H1 (cell line): ENCODE results near the gene SAP30L. TPM values are rescaled to one million over a fixed set of nuclear protein-coding genes. Genes with fewer than 3 reads are reported as not detected.

Experiments used
- CTCF ChIA-PET: fragments of 300-600 bp; sonication (Branson Sonifier 250); formaldehyde crosslinking; loops from one replicate; lab custom pipeline; 2021; ENCODE audit not compliant: partially characterized antibody; lab: Charles Lee
- POLR2A ChIA-PET: fragments of 300-600 bp; sonication (Branson Sonifier 250); formaldehyde crosslinking; loops from one replicate; lab custom pipeline; 2021; ENCODE audit warnings: inconsistent platforms; ENCODE audit not compliant: partially characterized antibody; lab: Charles Lee
- DNase-seq, 2 experiments: peaks; one replicate each; pipeline versions ENCODE4 v3.0.0 to v3.0.0-alpha.2; 2010 to 2022; ENCODE audit warnings: low spot score in 2 of 2, low read depth in 1 of 2, mixed read lengths in 1 of 2
- FAIRE-seq: peaks from 2 replicates; lab custom pipeline; 2011; peaks lifted over from hg19 to GRCh38; lab: Jason Lieb, UNC
- H2AFZ ChIP-seq: 2 replicates; pipeline ENCODE4 v1.8.1; 2012; ENCODE audit warnings: low read length, inconsistent platforms
- H2AK5ac ChIP-seq: 2 replicates; pipeline ENCODE4 v1.6.1; 2013; ENCODE audit warnings: low read depth, low read length
- H2BK120ac ChIP-seq: replicated peaks from 2 replicates; pipeline ENCODE3; 2013; ENCODE audit warnings: low read depth, low read length, inconsistent platforms
- H2BK12ac ChIP-seq: 2 replicates; pipeline ENCODE4 v1.6.1; 2013; ENCODE audit warnings: low read depth, low read length
- H2BK15ac ChIP-seq: 2 replicates; pipeline ENCODE4 v1.6.1; 2013; ENCODE audit warnings: low read length
- H2BK20ac ChIP-seq: 2 replicates; pipeline ENCODE4 v1.6.1; 2013; ENCODE audit warnings: low read length
- H2BK5ac ChIP-seq: 2 replicates; pipeline ENCODE4 v1.6.1; 2013; ENCODE audit warnings: low read depth, low read length
- H3K14ac ChIP-seq: 2 replicates; pipeline ENCODE4 v1.6.1; 2013; ENCODE audit warnings: inconsistent platforms; ENCODE audit not compliant: insufficient read length
- H3K18ac ChIP-seq: 2 replicates; pipeline ENCODE4 v1.6.1; 2013; ENCODE audit warnings: low read length; ENCODE audit errors: extremely low read depth
- H3K23ac ChIP-seq: 2 replicates; pipeline ENCODE4 v1.6.1; 2013; ENCODE audit warnings: inconsistent platforms; ENCODE audit not compliant: insufficient read length
- H3K23me2 ChIP-seq: 2 replicates; pipeline ENCODE4 v1.6.1; 2013; ENCODE audit warnings: low read depth, low read length
- H3K27ac ChIP-seq: 2 replicates; pipeline ENCODE4 v1.6.1; 2011; ENCODE audit warnings: low read depth, low read length, inconsistent platforms
- H3K27me3 ChIP-seq, 4 experiments: replicated peaks in 1 of 4; 1 replicate in 1 of 4; 2 replicates in 3 of 4; pipeline versions ENCODE4 v1.6.1 to v1.8.1; 2011 to 2013; ENCODE audit warnings: low read length in 3 of 4, mild to moderate bottlenecking in 3 of 4, inconsistent platforms in 2 of 4, mixed read lengths in 2 of 4, moderate library complexity in 1 of 4; ENCODE audit not compliant: control insufficient read depth in 3 of 4, insufficient read depth in 3 of 4; ENCODE audit errors: extremely low read depth in 1 of 4
- H3K36me3 ChIP-seq, 4 experiments: 2 replicates each; pipeline versions ENCODE4 v1.6.1 to v1.8.1; 2011 to 2013; ENCODE audit warnings: mild to moderate bottlenecking in 4 of 4, low read length in 3 of 4, moderate library complexity in 2 of 4, control low read depth in 1 of 4, inconsistent platforms in 1 of 4; ENCODE audit not compliant: insufficient read depth in 4 of 4, control insufficient read depth in 2 of 4
- H3K4ac ChIP-seq: replicated peaks from 2 replicates; pipeline ENCODE3; 2013; ENCODE audit warnings: low read length, low read depth, mixed read lengths, inconsistent platforms; ENCODE audit not compliant: insufficient read length
- H3K4me1 ChIP-seq, 4 experiments: replicated peaks in 1 of 4; 1 replicate in 1 of 4; 2 replicates in 3 of 4; pipeline versions ENCODE4 v1.6.1 to v1.8.1; 2011 to 2013; ENCODE audit warnings: low read length in 3 of 4, inconsistent platforms in 2 of 4, mixed read lengths in 1 of 4; ENCODE audit not compliant: insufficient read depth in 4 of 4, control insufficient read depth in 3 of 4
- H3K4me2 ChIP-seq, 2 experiments: 2 replicates each; pipeline versions ENCODE4 v1.6.1 to v1.8.1; 2011 to 2013; ENCODE audit warnings: low read depth in 2 of 2, low read length in 2 of 2, control low read depth in 1 of 2, inconsistent platforms in 1 of 2, mild to moderate bottlenecking in 1 of 2; ENCODE audit not compliant: insufficient read depth in 1 of 2
- H3K4me3 ChIP-seq, 4 experiments: fragments of 200-600, 300-600 bp in 1 of 4; sonication (generic), shearing (Covaris generic), sonication (Bioruptor Twin) in 1 of 4; 2 replicates each; pipeline versions ENCODE4 v1.5.1 to v1.8.1; 2011 to 2016; ENCODE audit warnings: low read length in 4 of 4, low read depth in 3 of 4, control low read depth in 2 of 4, inconsistent platforms in 2 of 4, mild to moderate bottlenecking in 2 of 4, mixed read lengths in 1 of 4, moderate library complexity in 1 of 4; ENCODE audit not compliant: insufficient read depth in 2 of 4; ENCODE audit errors: extremely low read depth in 1 of 4
- H3K56ac ChIP-seq: replicated peaks from 2 replicates; pipeline ENCODE3; 2013; ENCODE audit warnings: low read depth, mild to moderate bottlenecking, mixed read lengths, low read length, inconsistent platforms; ENCODE audit not compliant: insufficient read length
- H3K79me1 ChIP-seq: 2 replicates; pipeline ENCODE4 v1.6.1; 2013; ENCODE audit warnings: low read depth, low read length, control low read depth
- H3K79me2 ChIP-seq, 2 experiments: 2 replicates each; pipeline versions ENCODE4 v1.6.1 to v1.8.1; 2012 to 2013; ENCODE audit warnings: low read length in 2 of 2, mild to moderate bottlenecking in 2 of 2, inconsistent platforms in 1 of 2; ENCODE audit not compliant: insufficient read depth in 2 of 2, control insufficient read depth in 1 of 2
- H3K9ac ChIP-seq, 4 experiments: replicated peaks in 1 of 4; 1 replicate in 1 of 4; 2 replicates in 3 of 4; pipeline versions ENCODE4 v1.6.1 to v1.8.1; 2011 to 2013; ENCODE audit warnings: low read depth in 3 of 4, low read length in 3 of 4, control low read depth in 2 of 4, mild to moderate bottlenecking in 2 of 4, moderate library complexity in 2 of 4, inconsistent platforms in 1 of 4; ENCODE audit errors: extremely low read depth in 1 of 4
- H3K9me3 ChIP-seq, 2 experiments: 2 replicates each; pipeline versions ENCODE4 v1.6.1 to v1.8.1; 2012 to 2013; ENCODE audit warnings: mild to moderate bottlenecking in 2 of 2, moderate library complexity in 2 of 2, control low read depth in 1 of 2, inconsistent platforms in 1 of 2, low read depth in 1 of 2, low read length in 1 of 2, mixed read lengths in 1 of 2; ENCODE audit not compliant: insufficient read depth in 2 of 2
- H4K20me1 ChIP-seq, 2 experiments: replicated peaks in 1 of 2; 2 replicates each; pipeline versions ENCODE3 to v1.8.1; 2011 to 2013; ENCODE audit warnings: inconsistent platforms in 2 of 2, low read length in 2 of 2, mild to moderate bottlenecking in 1 of 2; ENCODE audit not compliant: insufficient read depth in 2 of 2, control insufficient read depth in 1 of 2
- H4K5ac ChIP-seq: 2 replicates; pipeline ENCODE4 v1.6.1; 2013; ENCODE audit warnings: low read length, low read depth, mixed read lengths, inconsistent platforms; ENCODE audit not compliant: insufficient read length
- H4K8ac ChIP-seq: 2 replicates; pipeline ENCODE4 v1.8.0; 2013; ENCODE audit warnings: mild to moderate bottlenecking, moderate library complexity, low read length, inconsistent platforms; ENCODE audit not compliant: insufficient read depth; ENCODE audit errors: extremely low read depth
- H4K91ac ChIP-seq: replicated peaks from 2 replicates; pipeline ENCODE3; 2013; ENCODE audit warnings: low read length, mixed read lengths, inconsistent platforms; ENCODE audit not compliant: insufficient read length
- BRCA1 ChIP-seq: IDR thresholded peaks from 2 replicates; pipeline ENCODE4 v1.6.1; 2012; ENCODE audit warnings: low read depth, low read length, improper control_type of control experiment
- CHD1 ChIP-seq: IDR thresholded peaks from 2 replicates; pipeline ENCODE4 v1.6.1; 2012; ENCODE audit warnings: low read depth, low read length, improper control_type of control experiment
- CHD2 ChIP-seq: IDR thresholded peaks from 2 replicates; pipeline ENCODE4 v1.6.1; 2012; ENCODE audit warnings: low read length, improper control_type of control experiment
- CTBP2 ChIP-seq: IDR thresholded peaks from 2 replicates; pipeline ENCODE4 v1.7.0; 2011; ENCODE audit warnings: borderline replicate concordance, mild to moderate bottlenecking, moderate library complexity, mixed read lengths, low read length; ENCODE audit not compliant: insufficient read depth, insufficient read length
- EP300 ChIP-seq, 2 experiments: IDR thresholded peaks; 1 replicate in 1 of 2; 2 replicates in 1 of 2; pipeline ENCODE4 v1.6.1; 2011 to 2012; ENCODE audit warnings: low read depth in 2 of 2, low read length in 2 of 2, mild to moderate bottlenecking in 2 of 2, borderline replicate concordance in 1 of 2, inconsistent platforms in 1 of 2, moderate library complexity in 1 of 2
- POU5F1 ChIP-seq: IDR thresholded peaks from 2 replicates; pipeline ENCODE4 v1.6.1; 2011; ENCODE audit warnings: low read depth, mild to moderate bottlenecking, low read length, moderate library complexity
- SAP30 ChIP-seq: fragments of 300-600 bp; sonication (generic); IDR thresholded peaks from 2 replicates; pipeline ENCODE4 v1.7.1; 2012; ENCODE audit warnings: low read length, moderate library complexity, mild to moderate bottlenecking, inconsistent platforms; ENCODE audit not compliant: insufficient read depth, insufficient replicate concordance
- ZNF274 ChIP-seq: IDR thresholded peaks from 2 replicates; pipeline ENCODE4 v1.7.0; 2012; ENCODE audit warnings: low read length, borderline replicate concordance; ENCODE audit errors: extremely low read depth
- WGBS, 2 experiments: shearing (Covaris generic) in 1 of 2; methylation state at CpG; one replicate each; pipeline versions ENCODE4 v1.1.6 to v1.1.7; 2013 to 2015; ENCODE audit warnings: low lambda C conversion rate in 2 of 2, mixed read lengths in 2 of 2, inconsistent platforms in 1 of 2, low coverage in 1 of 2, missing lambda C conversion rate in 1 of 2; ENCODE audit not compliant: insufficient replicate concordance in 2 of 2, insufficient coverage in 1 of 2, insufficient read length in 1 of 2; ENCODE audit errors: extremely low coverage in 1 of 2, missing lambda C conversion rate in 1 of 2; 5-methylcytosine and 5-hydroxymethylcytosine counted together
- polyA plus RNA-seq, 7 experiments: library from polyadenylated mRNA; depleted of rRNA in 3 of 7; stranded (reverse) in 5 of 7; unstranded in 2 of 7; fragments of >200 nt in 5 of 7; fragments of 200-250 nt in 2 of 7; gene quantifications; 1 replicate in 5 of 7; 2 replicates in 1 of 7; 4 replicates in 1 of 7; pipeline versions ENCODE4 v1.2.1 to v1.2.3, GENCODE V29; 2011 to 2013; ENCODE audit warnings: missing spikeins in 2 of 7, mixed read lengths in 2 of 7
- total RNA-seq: library from RNA; stranded (reverse); fragmentation: NEBNext Ultra II Directional; extraction: Animal tissue kit (Norgen Biotek cat#: 25700); gene quantifications from 2 replicates; pipeline ENCODE4 v1.2.1, GENCODE V29; 2021
- TF ChIP-seq, protein P1 (sequence below): IDR thresholded peaks from 2 replicates; pipeline ENCODE4 v1.6.1; 2012; ENCODE audit warnings: low read length, inconsistent platforms
- TF ChIP-seq, protein P2 (sequence below): IDR thresholded peaks from 2 replicates; pipeline ENCODE4 v1.6.1; 2011; ENCODE audit warnings: low read length, improper control_type of control experiment

Gene SAP30L
- total and polyA plus RNA-seq, 2 of the 8 experiments (the other 6 are each of a cell fraction or from before 2014, with no cell fraction given): 12.2 to 31.5 TPM

DNA sequence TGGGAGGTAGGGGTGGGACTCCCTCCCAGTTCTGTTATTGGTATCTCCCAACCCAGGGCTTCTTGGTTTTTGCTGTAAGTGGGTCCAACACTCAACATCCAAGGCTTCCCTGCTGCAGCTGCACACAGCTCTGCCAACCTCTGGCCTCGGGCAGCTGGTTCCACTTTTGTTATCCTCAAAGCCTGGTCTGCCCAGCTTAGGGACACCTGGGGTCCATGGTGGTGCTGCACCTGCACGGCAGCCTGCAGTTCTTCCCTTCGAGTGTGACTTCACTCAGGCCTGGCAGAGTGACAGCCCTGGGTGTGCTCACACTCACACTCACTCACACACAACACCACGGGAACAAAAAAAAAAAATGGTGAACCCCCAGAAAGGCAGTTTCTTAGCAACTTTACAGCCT, 15.3 kb upstream of the SAP30L start:
- Histone ChIP-seq H4K91ac (no peak overlapping the region), H2AK5ac (no peak overlapping the region), H3K56ac (no peak overlapping the region), H4K20me1 (no peaks in the 10 kb centered on the region), H2BK120ac (no peak overlapping the region), H2BK20ac (no peak overlapping the region), H3K79me1 (no peaks in the 10 kb centered on the region), H2BK12ac (no peak overlapping the region), H4K8ac (0 out of 2 replicates have a peak overlapping the region, but pooled peaks have one; percentile 35), H3K4me3 (no peak overlapping the region), H4K5ac (no peak overlapping the region), H3K23me2 (no peaks in the 10 kb centered on the region), H3K18ac (no peak overlapping the region), H3K9ac (no peak overlapping the region), H3K14ac (no peak overlapping the region), H3K27me3 (no peaks in the 10 kb centered on the region), H3K4ac (no peak overlapping the region), H3K79me2 (no peaks in the 10 kb centered on the region), H3K4me2 (no peak overlapping the region), H3K9me3 (no peaks in the 10 kb centered on the region), H3K4me1 (no peaks in the 10 kb centered on the region), H2BK15ac (no peak overlapping the region), H3K36me3 (peaks cover 0 to 4% (median 1%) of the 10 kb centered on the region in 4 experiments; a peak in 3 of 8 replicates), H2BK5ac (no peak overlapping the region), H2AFZ (no peak overlapping the region), H3K27ac (no peak overlapping the region), H3K23ac (no peak overlapping the region)
- 95% methylated on average over 4 of the region's 4 CpGs; no CpG with 5 or more reads in 1 of the 2 experiments for WGBS, 2 experiments
- ChIA-PET POLR2A (interaction anchor here (0.7 kb wide), 1 partner anchor 358 kb away, joined by 4 read pairs; no protein-coding TSS in a partner anchor), CTCF (interaction anchor here (0.6 to 2.4 kb wide), 7 partner anchors 9 to 233 kb away, joined by 3 to 16 read pairs (median 3); no protein-coding TSS in a partner anchor)
- DNase-seq (no peak), FAIRE-seq (no peak)
- TF ChIP-seq CTBP2 (no peak), BRCA1 (no peak), EP300 (IDR thresholded peaks at IDR 0.05; ENCODE audit: borderline replicate concordance in 1 of 2, low read depth in 2 of 2, low read length in 2 of 2) (no peak), ZNF274 (no peak), SAP30 (no peak), CHD2 (no peak), POU5F1 (no peak), CHD1 (no peak)
- TF ChIP-seq, protein P1, sequence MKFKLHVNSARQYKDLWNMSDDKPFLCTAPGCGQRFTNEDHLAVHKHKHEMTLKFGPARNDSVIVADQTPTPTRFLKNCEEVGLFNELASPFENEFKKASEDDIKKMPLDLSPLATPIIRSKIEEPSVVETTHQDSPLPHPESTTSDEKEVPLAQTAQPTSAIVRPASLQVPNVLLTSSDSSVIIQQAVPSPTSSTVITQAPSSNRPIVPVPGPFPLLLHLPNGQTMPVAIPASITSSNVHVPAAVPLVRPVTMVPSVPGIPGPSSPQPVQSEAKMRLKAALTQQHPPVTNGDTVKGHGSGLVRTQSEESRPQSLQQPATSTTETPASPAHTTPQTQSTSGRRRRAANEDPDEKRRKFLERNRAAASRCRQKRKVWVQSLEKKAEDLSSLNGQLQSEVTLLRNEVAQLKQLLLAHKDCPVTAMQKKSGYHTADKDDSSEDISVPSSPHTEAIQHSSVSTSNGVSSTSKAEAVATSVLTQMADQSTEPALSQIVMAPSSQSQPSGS: no peak
- TF ChIP-seq, protein P2, sequence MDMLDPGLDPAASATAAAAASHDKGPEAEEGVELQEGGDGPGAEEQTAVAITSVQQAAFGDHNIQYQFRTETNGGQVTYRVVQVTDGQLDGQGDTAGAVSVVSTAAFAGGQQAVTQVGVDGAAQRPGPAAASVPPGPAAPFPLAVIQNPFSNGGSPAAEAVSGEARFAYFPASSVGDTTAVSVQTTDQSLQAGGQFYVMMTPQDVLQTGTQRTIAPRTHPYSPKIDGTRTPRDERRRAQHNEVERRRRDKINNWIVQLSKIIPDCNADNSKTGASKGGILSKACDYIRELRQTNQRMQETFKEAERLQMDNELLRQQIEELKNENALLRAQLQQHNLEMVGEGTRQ: no peak
